SU-DHL-6 (cell line): ENCODE measurements around the gene NOL3.

Experiments
- H2AFZ ChIP-seq: fragments of 200-600 bp; sonication (generic); 2 replicates; pipeline ENCODE4 v1.6.1; 2014; ENCODE audit warnings: low read depth, mild to moderate bottlenecking, moderate library complexity, mixed read lengths, antibody characterized with exemption, low read length; ENCODE audit not compliant: severe bottlenecking
- H3F3A ChIP-seq: fragments of 200-600 bp; shearing (Covaris generic); 2 replicates; pipeline ENCODE4 v1.6.0; 2016; ENCODE audit warnings: antibody characterized with exemption, mild to moderate bottlenecking; ENCODE audit not compliant: insufficient read depth
- H3K27ac ChIP-seq: fragments of 200-600 bp; sonication (generic); 2 replicates; pipeline ENCODE4 v1.5.1; 2016; ENCODE audit warnings: low read depth, mild to moderate bottlenecking, low read length, moderate library complexity, mixed read lengths
- H3K27me3 ChIP-seq: fragments of 200-600 bp; sonication (generic), shearing (Covaris generic); 2 replicates; pipeline ENCODE4 v1.6.0; 2014; ENCODE audit warnings: mild to moderate bottlenecking, low read length
- H3K36me3 ChIP-seq: fragments of 200-600 bp; sonication (generic); 2 replicates; pipeline ENCODE4 v1.6.1; 2014; ENCODE audit warnings: mild to moderate bottlenecking, low read length, mixed read lengths
- H3K4me2 ChIP-seq: fragments of 300-600, 200-600 bp; shearing (Covaris generic), sonication (generic); 2 replicates; pipeline ENCODE4 v1.6.0; 2014; ENCODE audit warnings: low read length, low read depth, mild to moderate bottlenecking; ENCODE audit not compliant: poor library complexity, severe bottlenecking
- H3K4me3 ChIP-seq: fragments of 200-600 bp; sonication (generic); 2 replicates; pipeline ENCODE4 v1.5.1; 2014; ENCODE audit warnings: antibody characterized with exemption, low read length, mild to moderate bottlenecking, mixed read lengths; ENCODE audit not compliant: insufficient read depth, poor library complexity, severe bottlenecking
- H3K79me2 ChIP-seq: fragments of 200-600 bp; sonication (generic); 2 replicates; pipeline ENCODE4 v1.6.1; 2014; ENCODE audit warnings: mild to moderate bottlenecking, low read length, moderate library complexity; ENCODE audit not compliant: insufficient read depth
- H3K9ac ChIP-seq: fragments of 200-600 bp; sonication (generic); 2 replicates; pipeline ENCODE4 v1.7.0; 2014; ENCODE audit warnings: mild to moderate bottlenecking, low read length
- H3K9me2 ChIP-seq: fragments of 200-600 bp; sonication (generic); replicated peaks from 2 replicates; pipeline ENCODE4 v1.6.1; 2014; ENCODE audit warnings: low read length; ENCODE audit not compliant: insufficient read depth
- H3K9me3 ChIP-seq: fragments of 200-600 bp; sonication (generic); 2 replicates; pipeline ENCODE4 v1.6.1; 2014; ENCODE audit warnings: low read length, mixed read lengths; ENCODE audit not compliant: insufficient read depth
- H4K20me1 ChIP-seq: fragments of 200-600 bp; sonication (generic); 2 replicates; pipeline ENCODE4 v1.6.1; 2014; ENCODE audit warnings: low read depth, mild to moderate bottlenecking, antibody characterized with exemption, low read length, moderate library complexity, mixed read lengths
- CTCF ChIP-seq: fragments of 200-600 bp; sonication (generic); IDR thresholded peaks from one replicate; pipeline ENCODE4 v1.5.1; 2017; ENCODE audit warnings: antibody characterized with exemption, mild to moderate bottlenecking, low read length, moderate library complexity; ENCODE audit not compliant: insufficient read depth, poor library complexity, severe bottlenecking
- EZH2phosphoT487 ChIP-seq: fragments of 200-600 bp; sonication (generic), shearing (Covaris generic); conservative IDR thresholded peaks from 2 replicates; pipeline ENCODE4 v1.6.1; 2018; ENCODE audit warnings: mild to moderate bottlenecking, antibody characterized with exemption, low read length, moderate library complexity, mixed read lengths

The NOL3 gene

GRCh38 chr16:67155295-67156142, 14.8 kb upstream of the NOL3 start:
- Histone ChIP-seq H3K4me3 (no peak overlapping the region), H4K20me1 (no peaks in the 10 kb centered on the region), H3K9me3 (no peaks in the 10 kb centered on the region), H3K79me2 (no peaks in the 10 kb centered on the region), H3K36me3 (no peaks in the 10 kb centered on the region), H3K9me2 (no peaks in the 10 kb centered on the region), H3K27me3 (no peaks in the 10 kb centered on the region), H3K4me2 (peak overlapping the region; percentile 39), H3K27ac (no peak overlapping the region), H3K9ac (no peak overlapping the region), H3F3A (peaks cover 16% of the 10 kb centered on the region), H2AFZ (no peak overlapping the region)
- no peak for TF ChIP-seq EZH2phosphoT487
- peak; percentile 77 for TF ChIP-seq CTCF

GRCh38 chr16:67156143-67156844, 14.0 kb upstream of the NOL3 start:
- Histone ChIP-seq H3K27ac (no peak overlapping the region), H3K4me3 (no peak overlapping the region), H3K9me2 (no peaks in the 10 kb centered on the region), H2AFZ (no peak overlapping the region), H3K9me3 (no peaks in the 10 kb centered on the region), H3K27me3 (no peaks in the 10 kb centered on the region), H4K20me1 (no peaks in the 10 kb centered on the region), H3K4me2 (no peak overlapping the region), H3F3A (peaks cover 16% of the 10 kb centered on the region), H3K36me3 (no peaks in the 10 kb centered on the region), H3K79me2 (no peaks in the 10 kb centered on the region), H3K9ac (no peak overlapping the region)
- TF ChIP-seq EZH2phosphoT487 (no peak), CTCF (no peak)

GRCh38 chr16:67157106-67157748, 13.1 kb upstream of the NOL3 start:
- no peaks in the 10 kb centered on the region for H3K79me2 ChIP-seq
- no peak overlapping the region for H3K4me2 ChIP-seq
- no peaks in the 10 kb centered on the region for H4K20me1 ChIP-seq
- no peaks in the 10 kb centered on the region for H3K36me3 ChIP-seq
- peaks cover 16% of the 10 kb centered on the region for H3F3A ChIP-seq
- TF ChIP-seq CTCF (no peak), EZH2phosphoT487 (no peak)
- no peak overlapping the region for H3K4me3 ChIP-seq
- H3K9me2 ChIP-seq: no peaks in the 10 kb centered on the region
- no peaks in the 10 kb centered on the region for H3K27me3 ChIP-seq
- H3K9me3 ChIP-seq: no peaks in the 10 kb centered on the region
- H3K27ac ChIP-seq: no peak overlapping the region
- H2AFZ ChIP-seq: no peak overlapping the region
- H3K9ac ChIP-seq: no peak overlapping the region
